HCT116 (cell line): ENCODE measurements around the gene CD34. TPM values are rescaled to one million over a fixed set of nuclear protein-coding genes. Genes with fewer than 3 reads are reported as not detected.

ENCODE experiments used
- ATAC-seq: fragments of 200-7000 bp; cut with Tn5 transposase; 2 replicates; pipeline ENCODE4 v1.9.1; 2020; ENCODE audit warnings: mild to moderate bottlenecking, moderate library complexity
- BruUV-seq: library from RNA; stranded (reverse); fragments of 400-500 nt; replicated peaks from 2 replicates; lab custom pipeline; 2021; lab: Mats Ljungman, UMichigan
- CTCF ChIA-PET: fragments of 300-600 bp; sonication (Branson Sonifier 250); formaldehyde crosslinking; loops from one replicate; lab custom pipeline; 2021; ENCODE audit warnings: antibody characterized with exemption; lab: Charles Lee
- POLR2A ChIA-PET: fragments of 300-600, 350-600 bp; sonication (Branson Sonifier 250); formaldehyde crosslinking; loops from one replicate; lab custom pipeline; 2021; ENCODE audit warnings: antibody characterized with exemption; lab: Charles Lee
- RAD21 ChIA-PET, 2 experiments: fragments of 300-600 bp; sonication (Branson Sonifier 250); formaldehyde crosslinking; loops; one replicate each; lab custom pipeline; 2023; ENCODE audit warnings: low total read pairs in 2 of 2; ENCODE audit not compliant: uncharacterized antibody in 2 of 2, unreplicated experiment in 2 of 2, low non-redundant PET in 1 of 2; lab: Charles Lee
- DNase-seq: peaks from one replicate; pipeline ENCODE4 v3.0.0-alpha.2; 2010; ENCODE audit warnings: low read depth, low spot score
- H2AFZ ChIP-seq: fragments of 200-600 bp; shearing (Covaris generic), sonication (generic); 2 replicates; pipeline ENCODE4 v1.6.1; 2017; ENCODE audit warnings: low read depth, mixed run types, mixed read lengths, antibody characterized with exemption, low read length; ENCODE audit not compliant: poor library complexity, severe bottlenecking
- H3K27ac ChIP-seq: 2 replicates; pipeline ENCODE4 v1.5.1; 2012; ENCODE audit warnings: low read depth, low read length
- H3K27me3 ChIP-seq: fragments of 200-600 bp; sonication (generic); 2 replicates; pipeline ENCODE4 v1.6.1; 2016; ENCODE audit warnings: mixed run types, low read length, mixed read lengths; ENCODE audit not compliant: insufficient read depth
- H3K36me3 ChIP-seq, 2 experiments: fragments of 200-500 bp in 1 of 2; fragments of 200-600 bp in 1 of 2; sonication (Bioruptor generic) in 1 of 2; sonication (generic) in 1 of 2; 2 replicates each; pipeline versions ENCODE4 v1.5.1 to v1.6.1; 2014 to 2016; ENCODE audit warnings: low read length in 2 of 2, inconsistent platforms in 1 of 2, mixed read lengths in 1 of 2, mixed run types in 1 of 2; ENCODE audit not compliant: insufficient read depth in 2 of 2, control insufficient read depth in 1 of 2
- H3K4me1 ChIP-seq, 2 experiments: fragments of 200-600 bp in 1 of 2; sonication (generic) in 1 of 2; 2 replicates each; pipeline versions ENCODE4 v1.5.1 to v1.6.1; 2012 to 2017; ENCODE audit warnings: low read length in 2 of 2, inconsistent platforms in 1 of 2, mild to moderate bottlenecking in 1 of 2, mixed read lengths in 1 of 2, mixed run types in 1 of 2, moderate library complexity in 1 of 2; ENCODE audit not compliant: insufficient read depth in 2 of 2, control insufficient read depth in 1 of 2
- H3K4me2 ChIP-seq: fragments of 200-600 bp; sonication (generic); 2 replicates; pipeline ENCODE4 v1.6.1; 2017; ENCODE audit warnings: mixed run types, low read length, mixed read lengths
- H3K4me3 ChIP-seq, 2 experiments: fragments of 200-600 bp in 1 of 2; sonication (generic) in 1 of 2; replicated peaks in 1 of 2; 2 replicates each; pipeline ENCODE4 v1.5.1; 2011 to 2016; ENCODE audit warnings: low read length in 2 of 2, control low read depth in 1 of 2, low read depth in 1 of 2, mild to moderate bottlenecking in 1 of 2, mixed read lengths in 1 of 2, mixed run types in 1 of 2
- H3K79me2 ChIP-seq: fragments of 200-600 bp; sonication (generic); 2 replicates; pipeline ENCODE4 v1.6.1; 2017; ENCODE audit warnings: mild to moderate bottlenecking, mixed run types, low read length, moderate library complexity, mixed read lengths; ENCODE audit not compliant: insufficient read depth
- H3K9ac ChIP-seq: fragments of 200-600 bp; sonication (generic); 2 replicates; pipeline ENCODE4 v1.6.1; 2016; ENCODE audit warnings: low read length, mixed read lengths
- H3K9me2 ChIP-seq: fragments of 200-600 bp; sonication (generic), shearing (Covaris generic); 2 replicates; pipeline ENCODE4 v1.6.1; 2017; ENCODE audit warnings: mixed run types, mild to moderate bottlenecking, moderate library complexity; ENCODE audit not compliant: insufficient read depth
- H3K9me3 ChIP-seq, 2 experiments: fragments of 200-500 bp in 1 of 2; fragments of 200-600 bp in 1 of 2; sonication (Bioruptor generic) in 1 of 2; sonication (generic) in 1 of 2; 2 replicates each; pipeline ENCODE4 v1.6.1; 2014 to 2017; ENCODE audit warnings: low read length in 2 of 2, mixed read lengths in 2 of 2, inconsistent platforms in 1 of 2, low read depth in 1 of 2, mild to moderate bottlenecking in 1 of 2, mixed run types in 1 of 2, moderate library complexity in 1 of 2; ENCODE audit not compliant: control insufficient read depth in 1 of 2, insufficient read depth in 1 of 2
- H4K20me1 ChIP-seq: fragments of 200-600 bp; sonication (generic), shearing (Covaris generic); 2 replicates; pipeline ENCODE4 v1.6.1; 2017; ENCODE audit warnings: mixed run types, mild to moderate bottlenecking, moderate library complexity; ENCODE audit not compliant: insufficient read depth
- ATF3 ChIP-seq: IDR thresholded peaks from 2 replicates; pipeline ENCODE4 v1.6.1; 2012
- CBX3 ChIP-seq: IDR thresholded peaks from 2 replicates; pipeline ENCODE4 v1.6.1; 2012; ENCODE audit warnings: low read depth
- CTCF ChIP-seq, 3 experiments: fragments of 200-600 bp in 1 of 3; sonication (generic) in 1 of 3; IDR thresholded peaks in 2 of 3; conservative IDR thresholded peaks in 1 of 3; 2 replicates each; pipeline ENCODE4 v1.5.1; 2012 to 2017; ENCODE audit warnings: low read depth in 2 of 3, low read length in 2 of 3, antibody characterized with exemption in 1 of 3, borderline replicate concordance in 1 of 3, control low read depth in 1 of 3, mild to moderate bottlenecking in 1 of 3, mixed read lengths in 1 of 3, mixed run types in 1 of 3, moderate library complexity in 1 of 3; ENCODE audit not compliant: insufficient read depth in 1 of 3
- EZH2 ChIP-seq: fragments of 200-600 bp; sonication (generic); IDR thresholded peaks from 2 replicates; pipeline ENCODE4 v1.6.1; 2017; ENCODE audit warnings: antibody characterized with exemption, mixed run types
- FOSL1 ChIP-seq: IDR thresholded peaks from 2 replicates; pipeline ENCODE4 v1.6.1; 2012; ENCODE audit warnings: low read depth
- JUND ChIP-seq: IDR thresholded peaks from 2 replicates; pipeline ENCODE4 v1.6.1; 2012
- POLR2A ChIP-seq: IDR thresholded peaks from 2 replicates; pipeline ENCODE4 v1.7.0; 2011; ENCODE audit warnings: borderline replicate concordance; ENCODE audit not compliant: insufficient read depth, insufficient read length; ENCODE audit errors: extremely low read depth
- RAD21 ChIP-seq: IDR thresholded peaks from 2 replicates; pipeline ENCODE4 v1.6.1; 2012; ENCODE audit warnings: low read depth, mild to moderate bottlenecking
- REST ChIP-seq: IDR thresholded peaks from 2 replicates; pipeline ENCODE4 v1.6.1; 2012; ENCODE audit warnings: low read depth
- SIN3A ChIP-seq: IDR thresholded peaks from 2 replicates; pipeline ENCODE4 v1.6.1; 2012; ENCODE audit warnings: low read depth
- SP1 ChIP-seq: IDR thresholded peaks from 2 replicates; pipeline ENCODE4 v1.6.1; 2012; ENCODE audit warnings: low read depth
- SRF ChIP-seq: IDR thresholded peaks from 2 replicates; pipeline ENCODE4 v1.6.1; 2012; ENCODE audit warnings: low read depth
- TCF7L2 ChIP-seq: IDR thresholded peaks from 2 replicates; pipeline ENCODE4 v1.7.0; 2011; ENCODE audit warnings: borderline replicate concordance, inconsistent platforms; ENCODE audit not compliant: insufficient read depth, insufficient read length; ENCODE audit errors: extremely low read depth
- YY1 ChIP-seq: IDR thresholded peaks from 2 replicates; pipeline ENCODE4 v1.6.1; 2011; ENCODE audit warnings: low read length, low read depth, moderate library complexity, mild to moderate bottlenecking; ENCODE audit not compliant: insufficient replicate concordance; ENCODE audit errors: extremely low read depth
- ZBTB33 ChIP-seq: IDR thresholded peaks from 2 replicates; pipeline ENCODE4 v1.6.1; 2011; ENCODE audit warnings: mild to moderate bottlenecking, low read length, moderate library complexity; ENCODE audit not compliant: insufficient replicate concordance; ENCODE audit errors: extremely low read depth
- intact Hi-C: fragments of 100-400 bp; cut with micrococcal nuclease; formaldehyde crosslinking; loops from 2 replicates; pipeline ENCODE4 v1.10.0; 2022
- total RNA-seq: library from RNA; stranded (reverse); gene quantifications from one replicate; pipeline ENCODE4 v1.2.1, GENCODE V29; 2021; ENCODE audit not compliant: unreplicated experiment

CD34 gene
- total RNA-seq, 1 experiment from 2014 or later = 0.07 TPM

GRCh38 chr1:207952617-207953542, 42.0 kb upstream of the CD34 start:
- no peak overlapping the region for H3K4me2 ChIP-seq
- ATAC-seq = no peak
- no peaks in the 10 kb centered on the region for H3K36me3 ChIP-seq
- H3K9ac ChIP-seq = no peak overlapping the region
- no peak overlapping the region for H3K27ac ChIP-seq
- H3K79me2 ChIP-seq = no peaks in the 10 kb centered on the region
- H3K27me3 ChIP-seq = peaks cover 20% of the 10 kb centered on the region; the same call in 1 of the 2 replicates
- no TSS peak for BruUV-seq
- POLR2A ChIA-PET = no interaction called here
- H3K9me3 ChIP-seq = no peaks in the 10 kb centered on the region
- H3K9me2 ChIP-seq = no peaks in the 10 kb centered on the region
- no peaks in the 10 kb centered on the region for H3K4me1 ChIP-seq
- H2AFZ ChIP-seq = no peak overlapping the region
- CTCF ChIA-PET = interaction anchor here (0.7 kb wide), 1 partner anchor 10 kb away, joined by 4 read pairs; no protein-coding TSS in a partner anchor
- intact Hi-C loops = no loop called here
- TF ChIP-seq RAD21 (no peak), YY1 (no peak), REST (no peak), SRF (no peak), ATF3 (no peak), FOSL1 (no peak), TCF7L2 (no peak), POLR2A (no peak), CTCF (IDR thresholded peaks at IDR 0.05 in 2 of 3, conservative IDR thresholded peaks at IDR 0.05 in 1 of 3; ENCODE audit: borderline replicate concordance in 1 of 3, insufficient read depth in 1 of 3, low read depth in 2 of 3, low read length in 2 of 3) (no peak), SIN3A (no peak), ZBTB33 (no peak), EZH2 (no peak), CBX3 (no peak), JUND (no peak), SP1 (no peak)
- no peaks in the 10 kb centered on the region for H4K20me1 ChIP-seq
- DNase-seq = no peak
- RAD21 ChIA-PET = no interaction called here
- H3K4me3 ChIP-seq = no peak overlapping the region
